ENCODE measurements around the gene TMC2.
"Not testable (repeated sequence)": the region's sequence is repeated elsewhere in the genome, so short reads cannot be mapped to it uniquely, and the experiment has no call there.

Gene TMC2

GRCh38 chr20:2519115-2519809 is 17.1 kb upstream of the TMC2 start:
- peaks cover 55% of the 10 kb centered on the region for H3K27me3 Mint-ChIP-seq (ENCODE audit: low read depth, poor library complexity)
- no peak overlapping the region for H3K27ac Mint-ChIP-seq
- DNase-seq = no peak
- H3K4me1 Mint-ChIP-seq = no peaks in the 10 kb centered on the region
- no peaks in the 10 kb centered on the region for H3K36me3 Mint-ChIP-seq (ENCODE audit: low read depth)
- H3K4me3 Mint-ChIP-seq = no peak overlapping the region
- TF ChIP-seq, protein P1, sequence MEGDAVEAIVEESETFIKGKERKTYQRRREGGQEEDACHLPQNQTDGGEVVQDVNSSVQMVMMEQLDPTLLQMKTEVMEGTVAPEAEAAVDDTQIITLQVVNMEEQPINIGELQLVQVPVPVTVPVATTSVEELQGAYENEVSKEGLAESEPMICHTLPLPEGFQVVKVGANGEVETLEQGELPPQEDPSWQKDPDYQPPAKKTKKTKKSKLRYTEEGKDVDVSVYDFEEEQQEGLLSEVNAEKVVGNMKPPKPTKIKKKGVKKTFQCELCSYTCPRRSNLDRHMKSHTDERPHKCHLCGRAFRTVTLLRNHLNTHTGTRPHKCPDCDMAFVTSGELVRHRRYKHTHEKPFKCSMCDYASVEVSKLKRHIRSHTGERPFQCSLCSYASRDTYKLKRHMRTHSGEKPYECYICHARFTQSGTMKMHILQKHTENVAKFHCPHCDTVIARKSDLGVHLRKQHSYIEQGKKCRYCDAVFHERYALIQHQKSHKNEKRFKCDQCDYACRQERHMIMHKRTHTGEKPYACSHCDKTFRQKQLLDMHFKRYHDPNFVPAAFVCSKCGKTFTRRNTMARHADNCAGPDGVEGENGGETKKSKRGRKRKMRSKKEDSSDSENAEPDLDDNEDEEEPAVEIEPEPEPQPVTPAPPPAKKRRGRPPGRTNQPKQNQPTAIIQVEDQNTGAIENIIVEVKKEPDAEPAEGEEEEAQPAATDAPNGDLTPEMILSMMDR (IDR thresholded peaks at IDR 0.05) = no peak
- no peaks in the 10 kb centered on the region for H3K9me3 Mint-ChIP-seq

- Mint-ChIP-seq H3K4me3 (no peak overlapping the region), H3K27ac (no peak overlapping the region), H3K36me3 (ENCODE audit: low read depth) (no peaks in the 10 kb centered on the region), H3K4me1 (peaks cover 5% of the 10 kb centered on the region), H3K27me3 (ENCODE audit: low read depth, poor library complexity) (peaks cover 62% of the 10 kb centered on the region), H3K9me3 (no peaks in the 10 kb centered on the region)
- TF ChIP-seq, protein P1 (IDR thresholded peaks at IDR 0.05) = no peak
- no peak for DNase-seq
These were observed 15.8 kb upstream of the TMC2 start for GRCh38 chr20:2520617-2521016.

GRCh38 chr20:2521369-2522305 is 14.7 kb upstream of the TMC2 start:
- Mint-ChIP-seq H3K36me3 (ENCODE audit: low read depth) (no peaks in the 10 kb centered on the region), H3K27ac (no peak overlapping the region), H3K4me3 (no peak overlapping the region), H3K27me3 (ENCODE audit: low read depth, poor library complexity) (peaks cover 72% of the 10 kb centered on the region), H3K9me3 (no peaks in the 10 kb centered on the region), H3K4me1 (peaks cover 5% of the 10 kb centered on the region)
- DNase-seq = peak; percentile 79
- TF ChIP-seq, protein P1 (IDR thresholded peaks at IDR 0.05) = peak; percentile 93

GRCh38 chr20:2522826-2523429 is 13.4 kb upstream of the TMC2 start:
- H3K27me3 Mint-ChIP-seq (ENCODE audit: low read depth, poor library complexity) = peaks cover 85% of the 10 kb centered on the region
- not testable (repeated sequence) for H3K9me3 Mint-ChIP-seq; H3K4me1 Mint-ChIP-seq; H3K4me3 Mint-ChIP-seq; H3K27ac Mint-ChIP-seq; DNase-seq; H3K36me3 Mint-ChIP-seq (ENCODE audit: low read depth)

DNA sequence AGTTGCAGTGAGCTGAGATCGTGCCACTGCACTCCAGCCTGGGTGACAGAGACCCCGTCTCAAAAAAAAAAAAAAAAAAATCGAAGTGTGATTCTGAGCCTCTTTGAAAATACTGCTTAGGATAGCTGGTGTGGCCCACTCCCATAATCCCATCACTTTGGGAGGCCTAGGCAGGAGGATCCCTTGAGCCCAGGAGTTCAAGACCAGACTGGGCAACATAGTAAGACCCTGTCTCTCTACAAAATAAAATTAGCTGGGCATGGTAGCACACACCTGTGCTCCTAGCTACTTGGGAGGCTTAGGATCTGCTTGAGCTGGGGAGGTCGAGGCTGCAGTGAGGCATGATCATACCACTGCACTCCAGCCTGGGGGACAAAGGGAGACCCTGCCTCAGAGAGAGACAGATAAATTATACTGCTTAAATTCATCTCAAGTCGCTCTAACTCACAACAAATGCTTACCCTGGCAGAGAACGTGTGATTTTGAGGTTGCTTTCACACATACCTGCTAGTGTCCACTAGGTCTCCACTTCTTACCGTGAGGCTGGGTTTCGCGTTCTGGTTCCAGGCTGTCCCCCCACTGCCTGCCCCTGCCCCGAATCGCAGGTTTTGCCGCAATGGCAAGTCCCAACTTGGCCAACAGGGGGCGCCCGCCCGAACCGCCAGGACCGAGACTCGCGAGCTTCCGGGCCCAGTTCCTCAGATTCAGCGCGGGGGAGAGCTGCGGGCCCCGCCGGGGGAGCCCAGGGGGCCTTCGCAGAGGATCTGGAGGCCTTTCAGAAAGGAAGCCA is 12.3 kb upstream of the TMC2 start:
- Mint-ChIP-seq H3K4me1 (peaks cover 11% of the 10 kb centered on the region), H3K4me3 (peak overlapping the region; percentile 90), H3K36me3 (ENCODE audit: low read depth) (no peaks in the 10 kb centered on the region), H3K27me3 (ENCODE audit: low read depth, poor library complexity) (peaks cover 85% of the 10 kb centered on the region), H3K27ac (no peak overlapping the region), H3K9me3 (no peaks in the 10 kb centered on the region)
- TF ChIP-seq, protein P1 (IDR thresholded peaks at IDR 0.05) = peak; percentile 95
- peak; percentile 96 for DNase-seq
